Trophoblast cell (in vitro differentiated cells and primary cell): ENCODE data around the gene KDM2A.

ENCODE experiments used
- DNase-seq, 2 donors: peaks; one replicate each; pipeline ENCODE4 v3.0.0-alpha.2; 2016
- H2AFZ ChIP-seq: 2 replicates; pipeline ENCODE4 v1.6.1; 2013; ENCODE audit warnings: low read length, moderate library complexity, mild to moderate bottlenecking; ENCODE audit not compliant: insufficient read depth, poor library complexity
- H2AK5ac ChIP-seq: 2 replicates; pipeline ENCODE4 v1.6.1; 2013; ENCODE audit warnings: mild to moderate bottlenecking, low read length
- H2BK120ac ChIP-seq: 2 replicates; pipeline ENCODE4 v1.6.1; 2013; ENCODE audit warnings: low read length, mild to moderate bottlenecking, moderate library complexity; ENCODE audit not compliant: insufficient read depth, poor library complexity
- H2BK12ac ChIP-seq: 2 replicates; pipeline ENCODE4 v1.6.1; 2013; ENCODE audit warnings: mild to moderate bottlenecking, low read length, moderate library complexity
- H2BK5ac ChIP-seq: 2 replicates; pipeline ENCODE4 v1.6.1; 2013; ENCODE audit warnings: low read length, low read depth, moderate library complexity, mild to moderate bottlenecking; ENCODE audit not compliant: poor library complexity
- H3K14ac ChIP-seq: 2 replicates; pipeline ENCODE4 v1.6.1; 2013; ENCODE audit warnings: mild to moderate bottlenecking, low read length
- H3K18ac ChIP-seq: 2 replicates; pipeline ENCODE4 v1.6.1; 2013; ENCODE audit warnings: mild to moderate bottlenecking, low read length
- H3K23ac ChIP-seq: 2 replicates; pipeline ENCODE4 v1.6.1; 2013; ENCODE audit warnings: low read length
- H3K27ac ChIP-seq: 2 replicates; pipeline ENCODE4 v1.5.1; 2013; ENCODE audit warnings: low read depth, mild to moderate bottlenecking, inconsistent platforms, low read length, moderate library complexity
- H3K27me3 ChIP-seq: 2 replicates; pipeline ENCODE4 v1.6.1; 2013; ENCODE audit warnings: inconsistent platforms, mild to moderate bottlenecking, low read length, moderate library complexity; ENCODE audit not compliant: insufficient read depth
- H3K36me3 ChIP-seq, 2 experiments: 1 replicate in 1 of 2; 2 replicates in 1 of 2; pipeline ENCODE4 v1.6.1; 2013; ENCODE audit warnings: low read length in 2 of 2, mild to moderate bottlenecking in 2 of 2, moderate library complexity in 1 of 2; ENCODE audit not compliant: insufficient read depth in 2 of 2, control insufficient read depth in 1 of 2
- H3K4ac ChIP-seq: 2 replicates; pipeline ENCODE4 v1.6.1; 2013; ENCODE audit warnings: low read depth, mild to moderate bottlenecking, low read length, moderate library complexity
- H3K4me1 ChIP-seq, 2 experiments: 1 replicate in 1 of 2; 2 replicates in 1 of 2; pipeline ENCODE4 v1.6.1; 2013; ENCODE audit warnings: low read length in 2 of 2, mild to moderate bottlenecking in 2 of 2, moderate library complexity in 1 of 2; ENCODE audit not compliant: insufficient read depth in 2 of 2, control insufficient read depth in 1 of 2
- H3K4me2 ChIP-seq: 2 replicates; pipeline ENCODE4 v1.6.1; 2013; ENCODE audit warnings: inconsistent platforms, mild to moderate bottlenecking, low read length, moderate library complexity
- H3K4me3 ChIP-seq: 2 replicates; pipeline ENCODE4 v1.5.1; 2013; ENCODE audit warnings: mild to moderate bottlenecking, low read depth, low read length, inconsistent platforms
- H3K79me1 ChIP-seq: one replicate; pipeline ENCODE4 v1.6.1; 2013; ENCODE audit warnings: low read length
- H3K79me2 ChIP-seq: 2 replicates; pipeline ENCODE4 v1.6.1; 2013; ENCODE audit warnings: low read length, mild to moderate bottlenecking; ENCODE audit not compliant: control insufficient read depth, insufficient read depth, poor library complexity
- H3K9ac ChIP-seq: 2 replicates; pipeline ENCODE4 v1.6.1; 2013; ENCODE audit warnings: mild to moderate bottlenecking, low read length
- H3K9me3 ChIP-seq: 2 replicates; pipeline ENCODE4 v1.6.1; 2013; ENCODE audit warnings: low read depth, mild to moderate bottlenecking, control low read depth, inconsistent platforms, low read length; ENCODE audit not compliant: insufficient read depth
- H4K12ac ChIP-seq: 2 replicates; pipeline ENCODE4 v1.6.1; 2013; ENCODE audit warnings: low read depth, mild to moderate bottlenecking, low read length, moderate library complexity
- H4K8ac ChIP-seq: 2 replicates; pipeline ENCODE4 v1.6.1; 2013; ENCODE audit warnings: low read depth, mild to moderate bottlenecking, low read length, moderate library complexity
- H4K91ac ChIP-seq: one replicate; pipeline ENCODE4 v1.6.1; 2013; ENCODE audit warnings: low read depth, mild to moderate bottlenecking, low read length, moderate library complexity
- WGBS: extraction: QIAGEN DNeasy Blood & Tissue Kit; methylation state at CpG from one replicate; pipeline ENCODE4 v1.1.7; 2013; ENCODE audit warnings: missing lambda C conversion rate; ENCODE audit not compliant: insufficient read length, insufficient coverage; ENCODE audit errors: extremely low coverage; 5-methylcytosine and 5-hydroxymethylcytosine counted together

Gene KDM2A

DNA sequence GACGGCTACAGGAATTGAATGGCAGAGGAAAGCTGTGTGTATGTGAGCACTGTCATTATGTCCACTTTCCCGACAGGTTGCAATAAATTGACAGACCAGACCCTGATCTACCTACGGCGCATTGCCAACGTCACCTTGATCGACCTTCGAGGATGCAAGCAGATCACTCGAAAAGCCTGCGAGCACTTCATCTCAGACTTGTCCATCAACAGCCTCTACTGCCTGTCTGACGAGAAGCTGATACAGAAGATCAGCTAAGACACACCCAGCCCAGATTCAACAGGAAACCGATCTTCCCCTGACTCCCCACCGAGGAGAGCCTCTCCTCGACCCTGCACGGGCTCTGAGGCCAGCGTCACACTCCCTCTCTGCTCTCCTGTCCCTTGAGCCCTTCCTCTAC, 135.7 kb downstream of the KDM2A start:
- Histone ChIP-seq H3K4ac (no peak overlapping the region), H4K91ac (no peak overlapping the region), H3K27ac (no peak overlapping the region), H2BK12ac (no peak overlapping the region), H2BK5ac (no peak overlapping the region), H4K12ac (no peak overlapping the region), H3K18ac (no peak overlapping the region), H3K36me3 (peaks cover 53 to 69% of the 10 kb centered on the region in 2 experiments), H3K23ac (no peak overlapping the region), H3K14ac (no peak overlapping the region), H3K9me3 (no peaks in the 10 kb centered on the region), H3K4me1 (peaks cover 0 to 5% of the 10 kb centered on the region in 2 experiments), H4K8ac (no peak overlapping the region), H2BK120ac (no peak overlapping the region), H3K79me2 (no peaks in the 10 kb centered on the region), H3K9ac (no peak overlapping the region), H3K27me3 (no peaks in the 10 kb centered on the region), H2AFZ (no peak overlapping the region), H3K4me2 (no peak overlapping the region), H3K4me3 (no peak overlapping the region), H2AK5ac (no peak overlapping the region), H3K79me1 (no peaks in the 10 kb centered on the region)
- no peak for DNase-seq
- WGBS, result no CpG with 5 or more reads among the region's 15 CpGs

DNA sequence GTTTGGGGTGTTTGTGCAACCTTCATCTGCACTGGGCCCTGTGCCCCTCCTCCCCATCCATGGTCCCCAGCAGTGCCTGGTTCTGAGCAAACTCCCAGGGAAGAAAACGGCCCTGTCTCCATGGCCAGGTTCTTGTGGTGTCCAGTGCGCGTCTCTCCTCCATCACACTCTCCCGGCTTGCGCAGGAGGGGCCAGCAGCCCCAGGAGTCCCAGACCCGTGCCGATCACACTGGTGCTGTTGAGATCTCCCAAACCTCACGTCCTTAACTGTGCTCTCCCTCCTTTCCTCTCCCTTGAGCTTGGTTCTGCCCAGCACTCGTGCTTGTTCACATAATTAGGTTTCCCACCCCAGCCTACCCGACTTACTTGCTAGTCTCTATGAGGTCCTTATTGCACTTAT, 136.3 kb downstream of the KDM2A start:
- no peak overlapping the region for H3K4me2 ChIP-seq
- no peak overlapping the region for H3K27ac ChIP-seq
- no peak overlapping the region for H2AFZ ChIP-seq
- H3K79me1 ChIP-seq, result no peaks in the 10 kb centered on the region
- H3K9ac ChIP-seq, result no peak overlapping the region
- no peaks in the 10 kb centered on the region for H3K9me3 ChIP-seq
- H2AK5ac ChIP-seq, result no peak overlapping the region
- no peak overlapping the region for H4K8ac ChIP-seq
- no peak overlapping the region for H2BK120ac ChIP-seq
- no peak overlapping the region for H4K12ac ChIP-seq
- H2BK12ac ChIP-seq, result no peak overlapping the region
- H3K14ac ChIP-seq, result no peak overlapping the region
- no peak overlapping the region for H3K4me3 ChIP-seq
- WGBS, result no CpG with 5 or more reads among the region's 10 CpGs
- no peak overlapping the region for H3K18ac ChIP-seq
- no peak overlapping the region for H2BK5ac ChIP-seq
- H3K4me1 ChIP-seq, result peaks cover 0 to 5% of the 10 kb centered on the region in 2 experiments
- no peak overlapping the region for H4K91ac ChIP-seq
- H3K79me2 ChIP-seq, result no peaks in the 10 kb centered on the region
- H3K36me3 ChIP-seq, result peaks cover 48 to 64% of the 10 kb centered on the region in 2 experiments
- no peak for DNase-seq
- no peak overlapping the region for H3K4ac ChIP-seq
- H3K23ac ChIP-seq, result no peak overlapping the region
- H3K27me3 ChIP-seq, result no peaks in the 10 kb centered on the region

DNA sequence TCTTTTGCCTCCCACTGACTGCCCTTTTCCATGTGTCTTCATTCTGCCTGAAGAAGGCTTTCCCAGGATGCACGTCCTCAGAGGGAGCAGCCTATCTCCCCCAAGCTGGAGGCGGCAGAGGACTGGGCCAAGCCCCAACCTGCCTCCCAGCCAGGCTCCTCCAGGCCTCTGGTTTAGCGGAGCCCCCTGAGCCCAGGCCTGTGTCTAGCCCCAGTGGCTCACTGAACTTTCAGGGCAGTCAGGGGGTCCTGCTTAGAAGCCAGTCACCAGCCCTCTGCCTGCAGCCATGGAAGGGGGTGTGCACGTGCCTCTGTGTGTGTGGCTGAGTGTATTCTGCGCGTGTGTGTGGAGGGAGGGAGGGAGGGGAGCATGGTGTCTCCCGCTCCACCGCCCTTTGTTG, 136.8 kb downstream of the KDM2A start:
- Histone ChIP-seq H3K14ac (no peak overlapping the region), H3K4me3 (no peak overlapping the region), H2BK120ac (no peak overlapping the region), H3K4ac (no peak overlapping the region), H4K8ac (no peak overlapping the region), H3K27ac (no peak overlapping the region), H3K23ac (no peak overlapping the region), H4K12ac (no peak overlapping the region), H3K36me3 (peaks cover 43 to 58% of the 10 kb centered on the region in 2 experiments), H3K27me3 (no peaks in the 10 kb centered on the region), H3K4me2 (no peak overlapping the region), H2BK5ac (no peak overlapping the region), H2AFZ (no peak overlapping the region), H3K79me2 (no peaks in the 10 kb centered on the region), H2BK12ac (no peak overlapping the region), H3K4me1 (peaks cover 0 to 5% of the 10 kb centered on the region in 2 experiments), H3K9me3 (no peaks in the 10 kb centered on the region), H3K9ac (no peak overlapping the region), H3K18ac (no peak overlapping the region), H3K79me1 (no peaks in the 10 kb centered on the region), H4K91ac (no peak overlapping the region), H2AK5ac (no peak overlapping the region)
- no peak for DNase-seq
- no CpG with 5 or more reads among the region's 8 CpGs for whole genome bisulfite sequencing

DNA sequence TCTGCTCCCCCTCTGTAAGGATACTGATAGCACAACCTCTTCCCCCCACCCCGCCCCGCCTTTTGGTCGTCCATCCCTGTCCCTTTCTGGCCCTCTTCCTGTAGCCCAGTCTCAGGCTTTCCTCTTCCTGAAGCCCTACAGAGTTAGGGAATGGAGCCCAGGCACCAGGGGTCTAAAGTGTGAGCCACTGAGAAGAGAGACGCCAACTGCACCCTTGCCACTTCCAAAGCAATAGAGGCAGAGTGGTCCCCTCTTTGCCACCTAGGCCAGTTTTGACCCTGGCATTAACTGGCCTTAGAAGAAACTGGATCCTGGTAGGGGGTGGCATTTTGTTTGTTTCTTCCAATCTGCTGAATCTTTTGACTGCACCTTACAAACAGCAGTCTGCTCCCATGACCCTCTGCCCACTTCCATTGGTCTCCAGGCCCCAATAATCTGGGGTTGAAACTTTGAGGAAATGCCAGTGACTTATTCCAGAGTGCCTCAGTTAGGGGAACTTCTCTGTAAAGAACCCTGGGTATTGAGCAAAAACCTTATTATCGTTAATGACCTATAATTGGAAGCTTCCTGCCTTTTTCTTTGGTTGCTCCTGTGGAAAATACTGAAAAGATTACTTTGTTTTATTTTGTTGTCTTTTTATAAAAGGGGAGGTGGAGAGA, 137.5 kb downstream of the KDM2A start:
- no peak overlapping the region for H2BK5ac ChIP-seq
- H2BK120ac ChIP-seq, result no peak overlapping the region
- no peak overlapping the region for H3K23ac ChIP-seq
- H2AK5ac ChIP-seq, result no peak overlapping the region
- no peak overlapping the region for H3K14ac ChIP-seq
- H3K79me1 ChIP-seq, result peaks cover 2% of the 10 kb centered on the region
- H3K36me3 ChIP-seq, result peaks cover 43 to 52% of the 10 kb centered on the region in 2 experiments
- H3K9me3 ChIP-seq, result no peaks in the 10 kb centered on the region
- no peak overlapping the region for H2AFZ ChIP-seq
- no peaks in the 10 kb centered on the region for H3K27me3 ChIP-seq
- no peak overlapping the region for H3K4me2 ChIP-seq
- H4K12ac ChIP-seq, result no peak overlapping the region
- no CpG with 5 or more reads among the region's 5 CpGs for WGBS
- DNase-seq, result no peak
- H3K18ac ChIP-seq, result no peak overlapping the region
- H3K27ac ChIP-seq, result no peak overlapping the region
- no peak overlapping the region for H2BK12ac ChIP-seq
- no peak overlapping the region for H3K4me3 ChIP-seq
- peaks cover 3 to 7% of the 10 kb centered on the region in 2 experiments for H3K4me1 ChIP-seq
- no peak overlapping the region for H4K8ac ChIP-seq
- H3K79me2 ChIP-seq, result no peaks in the 10 kb centered on the region
- H4K91ac ChIP-seq, result no peak overlapping the region
- no peak overlapping the region for H3K9ac ChIP-seq
- no peak overlapping the region for H3K4ac ChIP-seq
